ENCODE results near the gene NFE2L1. TPM values are rescaled to one million over a fixed set of nuclear protein-coding genes. Genes with fewer than 3 reads are reported as not detected.

The NFE2L1 gene
- total RNA-seq, 1 experiment from 2014 or later, result 135 TPM

- BruUV-seq (replicated peaks), result no TSS peak
- H3K79me2 ChIP-seq (ENCODE audit: insufficient read depth, low read length), result peaks cover 36% of the 10 kb centered on the region
- peak overlapping the region; percentile 72 for H3K9ac ChIP-seq (ENCODE audit: low read length)
- intact Hi-C loops (cut with micrococcal nuclease), result no loop called here
- H3K4me1 ChIP-seq (ENCODE audit: control insufficient read depth in 1 of 2, insufficient read depth in 2 of 2, low read length in 2 of 2), result peaks cover 25 to 52% of the 10 kb centered on the region in 2 experiments
- no peak overlapping the region for H2AFZ ChIP-seq (ENCODE audit: low read depth, low read length, poor library complexity, severe bottlenecking)
- H3K9me2 ChIP-seq (ENCODE audit: insufficient read depth), result no peaks in the 10 kb centered on the region
- H3K27me3 ChIP-seq (ENCODE audit: insufficient read depth, low read length), result no peaks in the 10 kb centered on the region
- ChIA-PET RAD21 (ENCODE audit: low non-redundant PET in 1 of 2, low total read pairs in 2 of 2, uncharacterized antibody in 2 of 2, unreplicated experiment in 2 of 2) (no interaction called here), POLR2A (interaction anchor here (4.0 to 4.7 kb wide), 2 partner anchors 15 to 21 kb away, joined by 45 to 114 read pairs; no protein-coding TSS in a partner anchor), CTCF (interaction anchor here (3.4 to 3.5 kb wide), 2 partner anchors 21 to 22 kb away, joined by 24 to 37 read pairs; no protein-coding TSS in a partner anchor)
- peak overlapping the region; percentile 78 for H3K4me2 ChIP-seq (ENCODE audit: low read length)
- peak overlapping the region; percentile 64 to 67 for H3K4me3 ChIP-seq (replicated peaks in 1 of 2; ENCODE audit: low read depth in 1 of 2, low read length in 2 of 2)
- H3K36me3 ChIP-seq (ENCODE audit: control insufficient read depth in 1 of 2, insufficient read depth in 2 of 2, low read length in 2 of 2), result peaks cover 17 to 19% of the 10 kb centered on the region in 2 experiments
- peak overlapping the region; percentile 90 for H3K27ac ChIP-seq (ENCODE audit: low read depth, low read length)
- no peaks in the 10 kb centered on the region for H3K9me3 ChIP-seq (ENCODE audit: control insufficient read depth in 1 of 2, insufficient read depth in 1 of 2, low read depth in 1 of 2, low read length in 2 of 2)
- DNase-seq (ENCODE audit: low read depth, low spot score) (no peak), ATAC-seq (no peak)
- H4K20me1 ChIP-seq (ENCODE audit: insufficient read depth), result no peaks in the 10 kb centered on the region
- TF ChIP-seq POLR2A (IDR thresholded peaks at IDR 0.05; ENCODE audit: borderline replicate concordance, extremely low read depth, insufficient read depth, insufficient read length), result peak; percentile 4
- TF ChIP-seq, protein P1, sequence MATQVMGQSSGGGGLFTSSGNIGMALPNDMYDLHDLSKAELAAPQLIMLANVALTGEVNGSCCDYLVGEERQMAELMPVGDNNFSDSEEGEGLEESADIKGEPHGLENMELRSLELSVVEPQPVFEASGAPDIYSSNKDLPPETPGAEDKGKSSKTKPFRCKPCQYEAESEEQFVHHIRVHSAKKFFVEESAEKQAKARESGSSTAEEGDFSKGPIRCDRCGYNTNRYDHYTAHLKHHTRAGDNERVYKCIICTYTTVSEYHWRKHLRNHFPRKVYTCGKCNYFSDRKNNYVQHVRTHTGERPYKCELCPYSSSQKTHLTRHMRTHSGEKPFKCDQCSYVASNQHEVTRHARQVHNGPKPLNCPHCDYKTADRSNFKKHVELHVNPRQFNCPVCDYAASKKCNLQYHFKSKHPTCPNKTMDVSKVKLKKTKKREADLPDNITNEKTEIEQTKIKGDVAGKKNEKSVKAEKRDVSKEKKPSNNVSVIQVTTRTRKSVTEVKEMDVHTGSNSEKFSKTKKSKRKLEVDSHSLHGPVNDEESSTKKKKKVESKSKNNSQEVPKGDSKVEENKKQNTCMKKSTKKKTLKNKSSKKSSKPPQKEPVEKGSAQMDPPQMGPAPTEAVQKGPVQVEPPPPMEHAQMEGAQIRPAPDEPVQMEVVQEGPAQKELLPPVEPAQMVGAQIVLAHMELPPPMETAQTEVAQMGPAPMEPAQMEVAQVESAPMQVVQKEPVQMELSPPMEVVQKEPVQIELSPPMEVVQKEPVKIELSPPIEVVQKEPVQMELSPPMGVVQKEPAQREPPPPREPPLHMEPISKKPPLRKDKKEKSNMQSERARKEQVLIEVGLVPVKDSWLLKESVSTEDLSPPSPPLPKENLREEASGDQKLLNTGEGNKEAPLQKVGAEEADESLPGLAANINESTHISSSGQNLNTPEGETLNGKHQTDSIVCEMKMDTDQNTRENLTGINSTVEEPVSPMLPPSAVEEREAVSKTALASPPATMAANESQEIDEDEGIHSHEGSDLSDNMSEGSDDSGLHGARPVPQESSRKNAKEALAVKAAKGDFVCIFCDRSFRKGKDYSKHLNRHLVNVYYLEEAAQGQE (IDR thresholded peaks at IDR 0.05; ENCODE audit: low read depth), result no peak
Observed at GRCh38 chr17:48047113-48047740, 932 bp upstream of the NFE2L1 start.

Data from HCT116 (cell line).